Large intestine (tissue), 3 donors: Measurements from ENCODE around the gene PAPPA. TPM values are rescaled to one million over a fixed set of nuclear protein-coding genes. Genes with fewer than 3 reads are reported as not detected.

Experiments
- DNase-seq, 2 donors: peaks; one replicate each; pipeline versions ENCODE4 v3.0.0 to v3.0.0-alpha.2; 2013
- H3K27ac ChIP-seq: one replicate; pipeline ENCODE4 v1.5.1; 2013; ENCODE audit warnings: low read length
- H3K27me3 ChIP-seq: 2 replicates; pipeline ENCODE4 v1.6.1; 2013; ENCODE audit warnings: low read length; ENCODE audit not compliant: control insufficient read depth, insufficient read depth
- H3K36me3 ChIP-seq: 2 replicates; pipeline ENCODE4 v1.6.1; 2013; ENCODE audit warnings: low read length; ENCODE audit not compliant: control insufficient read depth, insufficient read depth
- H3K4me1 ChIP-seq: one replicate; pipeline ENCODE4 v1.6.1; 2013; ENCODE audit warnings: low read length; ENCODE audit not compliant: control insufficient read depth, insufficient read depth
- H3K4me3 ChIP-seq: one replicate; pipeline ENCODE4 v1.5.1; 2013; ENCODE audit warnings: low read length
- H3K9me3 ChIP-seq: one replicate; pipeline ENCODE4 v1.6.1; 2013; ENCODE audit warnings: mild to moderate bottlenecking, low read depth, low read length, moderate library complexity; ENCODE audit not compliant: control insufficient read depth
- WGBS: methylation state at CpG from one replicate; pipeline ENCODE4 v1.1.5; 2013; ENCODE audit warnings: low lambda C conversion rate; ENCODE audit not compliant: insufficient coverage; 5-methylcytosine and 5-hydroxymethylcytosine counted together
- polyA plus RNA-seq: library from polyadenylated mRNA; unstranded; fragments of 120-200 nt; gene quantifications from one replicate; pipeline ENCODE4 v1.2.1, GENCODE V29; 2013

The PAPPA gene
- polyA plus RNA-seq, 1 donor, result 2.2 TPM

DNA sequence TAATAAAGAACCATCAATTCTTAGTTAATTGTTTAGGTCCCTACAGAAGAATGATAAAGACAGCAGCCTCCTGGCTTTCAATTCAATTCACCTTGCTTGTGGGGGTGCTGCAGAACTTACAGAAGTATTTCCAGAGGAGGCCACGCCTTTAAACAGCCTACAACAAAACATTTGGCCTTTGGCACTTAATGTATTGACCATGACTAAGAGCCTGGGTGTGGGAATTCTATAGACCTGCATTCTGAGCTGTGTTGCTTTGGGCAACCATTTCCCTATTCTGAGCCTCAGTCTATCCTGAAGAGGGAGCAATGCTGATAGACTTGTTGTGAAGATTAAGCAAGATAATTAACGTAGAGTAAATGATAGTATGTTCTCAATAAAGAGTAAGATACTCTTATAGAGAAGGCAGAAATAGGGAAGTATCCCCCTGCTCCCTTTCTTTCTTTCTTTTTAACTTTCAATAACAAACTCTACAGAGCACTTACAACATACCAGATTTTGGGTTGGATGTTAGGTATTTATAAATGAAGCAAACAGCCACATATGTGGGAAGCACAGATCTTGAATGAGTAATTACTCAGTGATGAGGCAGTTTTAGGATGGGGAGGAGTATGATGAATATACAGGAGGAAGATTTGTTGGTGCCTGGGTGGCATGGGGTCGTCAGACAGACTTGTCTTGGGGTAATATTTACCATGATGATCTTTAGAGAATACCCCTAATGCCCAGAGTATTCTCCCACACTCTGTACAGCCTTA lies 28.4 kb downstream of the PAPPA start:
- no peak overlapping the region for H3K4me3 ChIP-seq
- peaks cover 19% of the 10 kb centered on the region for H3K27me3 ChIP-seq
- no peaks in the 10 kb centered on the region for H3K36me3 ChIP-seq
- no peaks in the 10 kb centered on the region for H3K4me1 ChIP-seq
- no peak for DNase-seq
- no CpG with 5 or more reads among the region's 3 CpGs for WGBS
- no peak overlapping the region for H3K27ac ChIP-seq
- no peaks in the 10 kb centered on the region for H3K9me3 ChIP-seq

DNA sequence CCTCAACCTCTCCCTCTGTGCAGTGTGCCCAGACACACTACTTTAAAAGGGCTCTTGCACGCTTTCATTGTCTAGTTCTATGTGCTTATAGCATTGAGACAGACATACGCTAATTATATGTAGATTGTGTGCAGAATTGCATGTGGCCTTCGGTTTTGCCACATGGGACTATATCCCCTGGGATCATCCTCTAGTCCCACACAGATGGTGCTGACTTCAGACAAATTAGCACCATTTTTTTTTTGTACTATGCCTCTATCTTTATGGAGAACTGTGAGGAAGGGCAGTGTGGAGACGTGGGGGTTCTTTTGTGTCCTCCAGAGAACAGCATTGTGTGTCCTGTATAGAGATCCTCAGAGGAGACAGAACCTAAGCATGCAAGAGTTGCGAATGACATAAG lies 29.3 kb downstream of the PAPPA start:
- H3K36me3 ChIP-seq, result no peaks in the 10 kb centered on the region
- no peaks in the 10 kb centered on the region for H3K4me1 ChIP-seq
- H3K9me3 ChIP-seq, result peaks cover 6% of the 10 kb centered on the region
- no peak for DNase-seq
- no peak overlapping the region for H3K27ac ChIP-seq
- peaks cover 19% of the 10 kb centered on the region for H3K27me3 ChIP-seq
- WGBS, result no CpG with 5 or more reads among the region's 5 CpGs
- H3K4me3 ChIP-seq, result no peak overlapping the region

DNA sequence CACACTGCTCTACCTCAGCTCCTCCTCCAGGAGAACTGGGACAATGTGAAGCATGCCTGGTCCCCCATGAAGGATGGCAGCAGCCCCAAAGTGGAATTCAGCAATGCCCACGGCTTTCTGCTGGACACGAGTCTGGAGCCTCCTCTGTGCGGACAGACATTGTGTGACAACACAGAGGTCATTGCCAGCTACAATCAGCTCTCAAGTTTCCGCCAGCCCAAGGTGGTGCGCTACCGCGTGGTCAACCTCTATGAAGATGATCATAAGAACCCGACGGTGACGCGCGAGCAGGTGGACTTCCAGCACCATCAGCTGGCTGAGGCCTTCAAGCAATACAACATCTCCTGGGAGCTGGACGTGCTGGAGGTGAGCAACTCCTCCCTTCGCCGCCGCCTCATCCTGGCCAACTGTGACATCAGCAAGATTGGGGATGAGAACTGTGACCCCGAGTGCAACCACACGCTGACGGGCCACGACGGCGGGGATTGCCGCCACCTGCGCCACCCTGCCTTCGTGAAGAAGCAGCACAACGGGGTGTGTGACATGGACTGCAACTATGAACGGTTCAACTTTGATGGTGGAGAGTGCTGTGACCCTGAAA lies 34.1 kb downstream of the PAPPA start:
- Histone ChIP-seq H3K36me3 (no peaks in the 10 kb centered on the region), H3K27me3 (peaks cover 12% of the 10 kb centered on the region), H3K4me1 (peaks cover 17% of the 10 kb centered on the region), H3K4me3 (no peak overlapping the region), H3K27ac (no peak overlapping the region), H3K9me3 (peaks cover 9% of the 10 kb centered on the region)
- WGBS, result no CpG with 5 or more reads among the region's 27 CpGs
- DNase-seq, result no peak

- no CpG with 5 or more reads among the region's 5 CpGs for WGBS
- peaks cover 2% of the 10 kb centered on the region for H3K27me3 ChIP-seq
- peak overlapping the region; percentile 83 for H3K27ac ChIP-seq
Measured at GRCh38 chr9:116189683-116190082, 36.1 kb downstream of the PAPPA start.

GRCh38 chr9:116190637-116191396 lies 37.2 kb downstream of the PAPPA start:
- Histone ChIP-seq H3K27me3 (no peaks in the 10 kb centered on the region), H3K4me3 (no peak overlapping the region), H3K9me3 (peaks cover 9% of the 10 kb centered on the region), H3K4me1 (peaks cover 17% of the 10 kb centered on the region), H3K27ac (peak overlapping the region; percentile 83), H3K36me3 (no peaks in the 10 kb centered on the region)
- peak; percentile 68 to 72 for DNase-seq
- no CpG with 5 or more reads among the region's 6 CpGs for WGBS

More at GRCh38 chr9:116189683-116190082, 36.1 kb downstream of the PAPPA start:
- Histone ChIP-seq H3K9me3 (peaks cover 9% of the 10 kb centered on the region), H3K4me1 (peaks cover 17% of the 10 kb centered on the region), H3K4me3 (no peak overlapping the region), H3K36me3 (no peaks in the 10 kb centered on the region)
- peak; percentile 72 to 74 for DNase-seq

GRCh38 chr9:116191576-116192415 lies 38.2 kb downstream of the PAPPA start:
- peaks cover 17% of the 10 kb centered on the region for H3K4me1 ChIP-seq
- WGBS, result 83% methylated on average over 1 of the region's 2 CpGs

GRCh38 chr9:116193636-116194035 lies 40.0 kb downstream of the PAPPA start:
- no peak for DNase-seq
- no peaks in the 10 kb centered on the region for H3K36me3 ChIP-seq
- no peaks in the 10 kb centered on the region for H3K9me3 ChIP-seq
- no peak overlapping the region for H3K4me3 ChIP-seq
- no peak overlapping the region for H3K27ac ChIP-seq
- H3K4me1 ChIP-seq, result peaks cover 17% of the 10 kb centered on the region
- H3K27me3 ChIP-seq, result no peaks in the 10 kb centered on the region

More at GRCh38 chr9:116191576-116192415, 38.2 kb downstream of the PAPPA start:
- H3K36me3 ChIP-seq, result no peaks in the 10 kb centered on the region
- H3K27me3 ChIP-seq, result no peaks in the 10 kb centered on the region
- peaks cover 9% of the 10 kb centered on the region for H3K9me3 ChIP-seq
- peak overlapping the region; percentile 83 for H3K27ac ChIP-seq
- DNase-seq, result no peak
- no peak overlapping the region for H3K4me3 ChIP-seq

- no CpG with 5 or more reads among the region's 2 CpGs for WGBS
- Histone ChIP-seq H3K4me3 (no peak overlapping the region), H3K27me3 (peaks cover 2% of the 10 kb centered on the region), H3K27ac (no peak overlapping the region), H3K9me3 (no peaks in the 10 kb centered on the region), H3K4me1 (no peaks in the 10 kb centered on the region), H3K36me3 (no peaks in the 10 kb centered on the region)
- no peak for DNase-seq
Measured at GRCh38 chr9:116196806-116197205, 43.2 kb downstream of the PAPPA start.

DNA sequence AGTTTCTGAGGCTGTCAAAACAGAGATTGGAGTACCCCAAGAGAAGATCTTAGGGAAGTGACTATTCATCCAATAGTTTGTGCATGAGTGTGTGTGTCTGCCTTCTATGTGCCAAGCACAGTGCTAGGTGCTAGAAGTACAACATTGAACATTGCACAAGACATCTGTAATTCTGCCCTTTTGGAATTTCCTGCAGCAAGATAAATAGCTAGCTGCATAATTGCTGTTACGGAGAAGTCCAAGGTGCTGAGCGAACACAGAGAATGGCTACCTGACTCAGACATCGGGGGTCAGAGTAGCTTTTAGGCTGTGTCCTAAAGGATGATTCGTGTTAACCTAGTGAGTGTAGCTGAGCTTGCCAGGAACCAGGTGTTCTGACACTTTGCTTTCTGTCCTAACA lies 44.8 kb downstream of the PAPPA start:
- H3K9me3 ChIP-seq, result no peaks in the 10 kb centered on the region
- peak; percentile 46 to 64 for DNase-seq
- H3K4me1 ChIP-seq, result no peaks in the 10 kb centered on the region
- WGBS, result no CpG with 5 or more reads among the region's 4 CpGs
- H3K36me3 ChIP-seq, result no peaks in the 10 kb centered on the region
- H3K27me3 ChIP-seq, result peaks cover 3% of the 10 kb centered on the region
- H3K4me3 ChIP-seq, result no peak overlapping the region
- no peak overlapping the region for H3K27ac ChIP-seq
